IPS DF 4.7 (cell line): ENCODE results near the gene PPP1R10.

Source experiments
- DNase-seq: peaks from one replicate; pipeline ENCODE4 v3.0.0-alpha.2; 2013; ENCODE audit warnings: low spot score; ENCODE audit errors: extremely low read depth

PPP1R10 gene

GRCh38 chr6:30619561-30619960 is 2.5 kb upstream of the PPP1R10 start:
- DNase-seq: no peak

GRCh38 chr6:30618270-30618797 is 1.3 kb upstream of the PPP1R10 start:
- DNase-seq: no peak

DNA sequence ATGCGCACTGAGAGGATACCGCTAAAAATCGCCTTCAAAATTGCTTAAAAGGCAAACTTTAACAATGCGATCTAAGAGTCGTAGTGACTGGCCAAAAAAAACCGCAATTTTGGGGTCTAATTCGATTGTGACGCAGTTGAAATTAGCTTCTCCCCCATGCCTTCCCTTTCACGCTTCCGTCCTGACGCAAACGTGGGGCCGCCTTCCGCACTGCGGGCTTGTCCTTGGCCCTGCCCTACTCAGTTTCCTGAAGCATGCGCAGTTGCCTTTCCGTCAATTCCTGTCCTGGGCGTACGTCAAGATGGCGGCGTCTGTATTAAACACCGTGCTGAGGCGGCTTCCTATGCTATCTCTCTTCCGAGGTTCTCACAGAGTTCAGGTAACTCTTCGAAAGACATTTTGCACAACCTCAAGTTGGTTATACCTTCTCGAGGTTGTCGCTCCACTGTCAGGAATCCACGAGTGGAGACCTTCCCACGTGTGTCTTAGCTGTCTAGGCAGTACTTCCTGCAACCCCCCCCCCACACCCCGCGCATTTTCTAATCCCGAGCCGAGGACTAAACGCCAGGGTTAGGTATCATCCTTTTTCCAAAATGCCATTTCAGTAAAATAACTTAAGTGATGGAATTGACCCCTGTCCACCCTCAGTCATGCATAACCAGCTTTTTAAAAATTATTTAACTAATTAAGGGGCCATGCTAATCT is 674 bp upstream of the PPP1R10 start, which contains the start of gene MRPS18B:
TSS of gene MRPS18B (plus strand) at position 276 of the 705 bp plus-strand sequence. CDS start at position 302, 26 bp downstream.
- peak; percentile 88 for DNase-seq

- no peak for DNase-seq
Observed at GRCh38 chr6:30615958-30616810, 859 bp downstream of the PPP1R10 start.

GRCh38 chr6:30615219-30615957 is 1.7 kb downstream of the PPP1R10 start:
- peak; percentile 78 for DNase-seq

- DNase-seq: peak; percentile 88
Observed at GRCh38 chr6:30614843-30615218, 2.2 kb downstream of the PPP1R10 start.

- DNase-seq: no peak
Observed at GRCh38 chr6:30614044-30614842, 2.8 kb downstream of the PPP1R10 start.

GRCh38 chr6:30613251-30614043 is 3.6 kb downstream of the PPP1R10 start:
- no peak for DNase-seq

GRCh38 chr6:30612687-30613248 is 4.3 kb downstream of the PPP1R10 start:
- DNase-seq: no peak

DNA sequence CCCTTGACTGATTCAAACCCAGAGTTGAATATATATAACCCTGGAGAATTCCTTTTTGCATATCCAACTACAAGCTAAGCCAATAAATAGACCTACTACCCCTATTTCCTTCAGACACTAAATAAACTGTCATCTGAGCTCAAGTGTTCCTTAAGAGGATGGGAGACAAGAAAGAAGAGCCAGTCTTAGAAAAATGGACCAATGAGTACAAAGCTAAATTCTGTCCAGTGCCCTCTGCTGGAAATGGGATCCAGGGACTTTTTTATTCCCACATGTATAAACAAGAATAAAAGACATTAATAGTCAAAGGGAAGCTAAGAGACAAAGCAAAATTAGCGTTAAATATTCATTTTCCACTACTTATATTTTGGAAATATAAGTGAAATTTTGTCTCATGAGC is 4.8 kb downstream of the PPP1R10 start:
- DNase-seq: no peak

- no peak for DNase-seq
Observed at GRCh38 chr6:30611856-30612194, 5.2 kb downstream of the PPP1R10 start.

- no peak for DNase-seq
Observed at GRCh38 chr6:30611150-30611855, 5.7 kb downstream of the PPP1R10 start.

- no peak for DNase-seq
Observed at GRCh38 chr6:30610065-30610464, 7.0 kb downstream of the PPP1R10 start.

GRCh38 chr6:30603961-30604360 is 13.1 kb downstream of the PPP1R10 start:
- no peak for DNase-seq

- no peak for DNase-seq
Observed at GRCh38 chr6:30601815-30602641, 15.0 kb downstream of the PPP1R10 start.

DNA sequence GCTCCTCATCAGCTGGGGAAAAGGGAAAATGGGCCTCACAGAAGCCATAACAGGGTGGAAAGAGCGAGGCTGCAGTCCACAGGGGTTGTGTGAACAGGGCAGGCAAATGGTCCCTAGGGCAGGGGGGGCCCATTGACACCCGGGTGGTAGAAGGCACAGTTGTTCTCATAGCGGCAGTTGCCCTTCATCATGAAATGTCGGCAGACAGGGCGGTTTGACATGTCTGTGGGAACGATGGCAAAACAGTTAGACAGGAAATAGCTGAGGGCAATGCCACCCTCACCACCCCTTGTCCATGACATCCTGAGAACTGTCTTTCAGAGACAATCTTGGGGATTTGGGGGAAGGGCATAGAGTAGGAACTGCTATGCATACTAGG is 15.6 kb downstream of the PPP1R10 start:
- no peak for DNase-seq

GRCh38 chr6:30600451-30600961 is 16.5 kb downstream of the PPP1R10 start:
- DNase-seq: no peak
